ENCODE data around the gene TMTC4.

- TF ChIP-seq POLR2A (IDR thresholded peaks at IDR 0.05; ENCODE audit: low read length), result no peak
- TF ChIP-seq GATA1 (IDR thresholded peaks at IDR 0.05; ENCODE audit: low read depth, low read length), result no peak
Measured at GRCh38 chr13:100565286-100565685, 109.3 kb downstream of the TMTC4 start.

Measured in erythroblast (primary cell).